ENCODE measurements around the gene CDH4. TPM values are rescaled to one million over a fixed set of nuclear protein-coding genes. Genes with fewer than 3 reads are reported as not detected.

CDH4 gene
- total RNA-seq, 1 experiment from 2014 or later, result not detected

DNA sequence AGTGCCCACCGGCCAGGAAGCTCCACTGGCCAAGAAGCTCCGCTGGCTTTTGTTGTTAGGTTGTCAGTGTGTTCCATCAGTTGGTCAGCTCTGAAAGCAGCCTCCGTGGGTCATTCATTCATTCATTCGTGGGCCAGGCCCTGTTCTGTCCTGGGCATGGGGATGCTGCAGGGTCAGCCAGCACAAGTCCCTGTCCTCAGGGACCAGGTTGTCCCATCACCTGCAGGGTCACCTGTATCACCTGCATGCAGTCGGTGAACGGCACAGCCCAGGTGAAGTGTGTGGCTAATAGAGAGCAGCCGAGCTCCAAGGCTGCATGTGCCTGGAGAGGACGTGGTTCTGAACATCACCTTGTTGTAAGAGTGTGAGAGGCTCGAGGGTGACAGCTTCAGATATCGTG, 403.5 kb downstream of the CDH4 start:
- ATAC-seq (no peak), DNase-seq (ENCODE audit: low read depth, low spot score) (no peak)
- TF ChIP-seq TCF7L2 (IDR thresholded peaks at IDR 0.05; ENCODE audit: low read depth, low read length) (no peak), POLR2AphosphoS5 (IDR thresholded peaks at IDR 0.05; ENCODE audit: low read depth, low read length) (no peak), SIN3A (IDR thresholded peaks at IDR 0.05; ENCODE audit: borderline replicate concordance, insufficient read depth, low read depth, low read length) (no peak)
- TF ChIP-seq, protein P1, sequence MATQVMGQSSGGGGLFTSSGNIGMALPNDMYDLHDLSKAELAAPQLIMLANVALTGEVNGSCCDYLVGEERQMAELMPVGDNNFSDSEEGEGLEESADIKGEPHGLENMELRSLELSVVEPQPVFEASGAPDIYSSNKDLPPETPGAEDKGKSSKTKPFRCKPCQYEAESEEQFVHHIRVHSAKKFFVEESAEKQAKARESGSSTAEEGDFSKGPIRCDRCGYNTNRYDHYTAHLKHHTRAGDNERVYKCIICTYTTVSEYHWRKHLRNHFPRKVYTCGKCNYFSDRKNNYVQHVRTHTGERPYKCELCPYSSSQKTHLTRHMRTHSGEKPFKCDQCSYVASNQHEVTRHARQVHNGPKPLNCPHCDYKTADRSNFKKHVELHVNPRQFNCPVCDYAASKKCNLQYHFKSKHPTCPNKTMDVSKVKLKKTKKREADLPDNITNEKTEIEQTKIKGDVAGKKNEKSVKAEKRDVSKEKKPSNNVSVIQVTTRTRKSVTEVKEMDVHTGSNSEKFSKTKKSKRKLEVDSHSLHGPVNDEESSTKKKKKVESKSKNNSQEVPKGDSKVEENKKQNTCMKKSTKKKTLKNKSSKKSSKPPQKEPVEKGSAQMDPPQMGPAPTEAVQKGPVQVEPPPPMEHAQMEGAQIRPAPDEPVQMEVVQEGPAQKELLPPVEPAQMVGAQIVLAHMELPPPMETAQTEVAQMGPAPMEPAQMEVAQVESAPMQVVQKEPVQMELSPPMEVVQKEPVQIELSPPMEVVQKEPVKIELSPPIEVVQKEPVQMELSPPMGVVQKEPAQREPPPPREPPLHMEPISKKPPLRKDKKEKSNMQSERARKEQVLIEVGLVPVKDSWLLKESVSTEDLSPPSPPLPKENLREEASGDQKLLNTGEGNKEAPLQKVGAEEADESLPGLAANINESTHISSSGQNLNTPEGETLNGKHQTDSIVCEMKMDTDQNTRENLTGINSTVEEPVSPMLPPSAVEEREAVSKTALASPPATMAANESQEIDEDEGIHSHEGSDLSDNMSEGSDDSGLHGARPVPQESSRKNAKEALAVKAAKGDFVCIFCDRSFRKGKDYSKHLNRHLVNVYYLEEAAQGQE (IDR thresholded peaks at IDR 0.05; ENCODE audit: insufficient read depth in 1 of 2, low read depth in 2 of 2, low read length in 1 of 2), result no peak
- TF ChIP-seq, protein P2, sequence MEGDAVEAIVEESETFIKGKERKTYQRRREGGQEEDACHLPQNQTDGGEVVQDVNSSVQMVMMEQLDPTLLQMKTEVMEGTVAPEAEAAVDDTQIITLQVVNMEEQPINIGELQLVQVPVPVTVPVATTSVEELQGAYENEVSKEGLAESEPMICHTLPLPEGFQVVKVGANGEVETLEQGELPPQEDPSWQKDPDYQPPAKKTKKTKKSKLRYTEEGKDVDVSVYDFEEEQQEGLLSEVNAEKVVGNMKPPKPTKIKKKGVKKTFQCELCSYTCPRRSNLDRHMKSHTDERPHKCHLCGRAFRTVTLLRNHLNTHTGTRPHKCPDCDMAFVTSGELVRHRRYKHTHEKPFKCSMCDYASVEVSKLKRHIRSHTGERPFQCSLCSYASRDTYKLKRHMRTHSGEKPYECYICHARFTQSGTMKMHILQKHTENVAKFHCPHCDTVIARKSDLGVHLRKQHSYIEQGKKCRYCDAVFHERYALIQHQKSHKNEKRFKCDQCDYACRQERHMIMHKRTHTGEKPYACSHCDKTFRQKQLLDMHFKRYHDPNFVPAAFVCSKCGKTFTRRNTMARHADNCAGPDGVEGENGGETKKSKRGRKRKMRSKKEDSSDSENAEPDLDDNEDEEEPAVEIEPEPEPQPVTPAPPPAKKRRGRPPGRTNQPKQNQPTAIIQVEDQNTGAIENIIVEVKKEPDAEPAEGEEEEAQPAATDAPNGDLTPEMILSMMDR (IDR thresholded peaks at IDR 0.05), result no peak
- BruUV-seq (replicated peaks), result no TSS peak
- Histone ChIP-seq H3K4me3 (ENCODE audit: low read depth in 2 of 2, low read length in 2 of 2) (no peak overlapping the region), H3K27ac (ENCODE audit: low read length) (no peak overlapping the region), H3K9me3 (ENCODE audit: control insufficient read depth, insufficient read depth, low read depth, low read length) (no peaks in the 10 kb centered on the region), H3K27me3 (ENCODE audit: control insufficient read depth, insufficient read depth, low read length) (peaks cover 13% of the 10 kb centered on the region; the same call in 1 of the 2 replicates), H3K36me3 (ENCODE audit: control insufficient read depth, insufficient read depth, low read length) (no peaks in the 10 kb centered on the region), H3K4me1 (ENCODE audit: control insufficient read depth, insufficient read depth, low read length) (no peaks in the 10 kb centered on the region)
- CTCF ChIA-PET, result no interaction called here
- in situ Hi-C loops (cut with HindIII; ENCODE audit: low pct_unique_long_range_greater_than_20kb, low sequenced_read_pairs), result no loop called here
- intact Hi-C loops (cut with micrococcal nuclease; ENCODE audit: unreplicated experiment), result no loop called here
- POLR2A ChIA-PET, result no interaction called here

DNA sequence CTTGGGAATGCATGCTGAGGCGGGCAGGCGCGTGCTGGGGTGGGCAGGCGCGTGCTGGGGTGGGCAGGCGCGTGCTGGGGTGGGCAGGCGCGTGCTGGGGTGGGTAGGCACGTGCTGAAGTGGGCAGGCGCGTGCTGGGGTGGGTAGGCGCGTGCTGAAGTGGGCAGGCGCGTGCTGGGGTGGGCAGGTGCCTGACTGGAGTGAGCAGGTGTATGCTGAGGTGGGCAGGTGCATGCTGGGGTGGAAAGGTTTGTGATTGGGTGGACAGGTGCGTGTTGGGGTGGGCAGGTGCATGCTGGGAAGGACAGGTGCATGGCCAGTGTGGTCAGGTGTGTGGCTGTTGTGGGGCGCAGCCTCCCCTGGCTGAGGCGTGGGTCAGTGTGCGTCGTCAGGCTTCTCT, 404.1 kb downstream of the CDH4 start:
- DNase-seq (ENCODE audit: low read depth, low spot score) (no peak), ATAC-seq (no peak)
- no TSS peak for BruUV-seq (replicated peaks)
- Histone ChIP-seq H3K27me3 (ENCODE audit: control insufficient read depth, insufficient read depth, low read length) (peaks cover 11% of the 10 kb centered on the region; the same call in 1 of the 2 replicates), H3K36me3 (ENCODE audit: control insufficient read depth, insufficient read depth, low read length) (no peaks in the 10 kb centered on the region), H3K27ac (ENCODE audit: low read length) (no peak overlapping the region), H3K4me3 (ENCODE audit: low read depth in 2 of 2, low read length in 2 of 2) (no peak overlapping the region), H3K9me3 (ENCODE audit: control insufficient read depth, insufficient read depth, low read depth, low read length) (no peaks in the 10 kb centered on the region), H3K4me1 (ENCODE audit: control insufficient read depth, insufficient read depth, low read length) (no peaks in the 10 kb centered on the region)
- CTCF ChIA-PET, result no interaction called here
- intact Hi-C loops (cut with micrococcal nuclease; ENCODE audit: unreplicated experiment) (no loop called here), in situ Hi-C loops (cut with HindIII; ENCODE audit: low pct_unique_long_range_greater_than_20kb, low sequenced_read_pairs) (no loop called here)
- TF ChIP-seq, protein P1 (IDR thresholded peaks at IDR 0.05; ENCODE audit: insufficient read depth in 1 of 2, low read depth in 2 of 2, low read length in 1 of 2), result no peak
- TF ChIP-seq, protein P2 (IDR thresholded peaks at IDR 0.05), result no peak
- TF ChIP-seq SIN3A (IDR thresholded peaks at IDR 0.05; ENCODE audit: borderline replicate concordance, insufficient read depth, low read depth, low read length) (no peak), POLR2AphosphoS5 (IDR thresholded peaks at IDR 0.05; ENCODE audit: low read depth, low read length) (no peak), TCF7L2 (IDR thresholded peaks at IDR 0.05; ENCODE audit: low read depth, low read length) (no peak)
- POLR2A ChIA-PET, result no interaction called here
